Neuronal stem cell (in vitro differentiated cells): ENCODE results near the gene HS3ST4.

Source experiments
- DNase-seq: peaks from one replicate; pipeline ENCODE4 v3.0.0-alpha.2; 2013; ENCODE audit warnings: low spot score
- H2AFZ ChIP-seq: one replicate; pipeline ENCODE4 v1.6.1; 2013; ENCODE audit warnings: mild to moderate bottlenecking, low read length, inconsistent platforms
- H2AK5ac ChIP-seq: 2 replicates; pipeline ENCODE4 v1.6.1; 2013; ENCODE audit warnings: low read depth, mild to moderate bottlenecking, inconsistent platforms, low read length, moderate library complexity, mixed read lengths
- H2BK120ac ChIP-seq: 2 replicates; pipeline ENCODE4 v1.6.1; 2013; ENCODE audit warnings: low read depth, mild to moderate bottlenecking, inconsistent platforms, low read length, moderate library complexity, mixed read lengths
- H2BK12ac ChIP-seq: one replicate; pipeline ENCODE4 v1.6.1; 2013; ENCODE audit warnings: low read length, inconsistent platforms
- H2BK15ac ChIP-seq: 2 replicates; pipeline ENCODE4 v1.6.1; 2013; ENCODE audit warnings: mild to moderate bottlenecking, low read length, inconsistent platforms, mixed read lengths
- H2BK5ac ChIP-seq: one replicate; pipeline ENCODE4 v1.6.1; 2013; ENCODE audit warnings: inconsistent platforms, mild to moderate bottlenecking, low read length, moderate library complexity
- H3K14ac ChIP-seq: one replicate; pipeline ENCODE4 v1.6.1; 2013; ENCODE audit warnings: low read length, inconsistent platforms
- H3K18ac ChIP-seq: 2 replicates; pipeline ENCODE4 v1.6.1; 2013; ENCODE audit warnings: low read length, inconsistent platforms
- H3K23ac ChIP-seq: 2 replicates; pipeline ENCODE4 v1.6.1; 2013; ENCODE audit warnings: low read depth, mild to moderate bottlenecking, mixed read lengths, low read length, inconsistent platforms; ENCODE audit not compliant: poor library complexity
- H3K27ac ChIP-seq: replicated peaks from 3 replicates; pipeline ENCODE4 v1.5.1; 2013; ENCODE audit warnings: low read length, inconsistent platforms
- H3K27me3 ChIP-seq, 3 experiments: 2 replicates each; pipeline ENCODE4 v1.6.1; 2013; ENCODE audit warnings: low read length in 3 of 3, mild to moderate bottlenecking in 2 of 3, inconsistent platforms in 1 of 3, low read depth in 1 of 3, mixed read lengths in 1 of 3, moderate library complexity in 1 of 3; ENCODE audit not compliant: control insufficient read depth in 3 of 3, insufficient read depth in 3 of 3
- H3K36me3 ChIP-seq, 2 donors: replicated peaks in 1 of 2; 2 replicates each; pipeline ENCODE4 v1.6.1; 2013; ENCODE audit warnings: low read length in 2 of 2; ENCODE audit not compliant: control insufficient read depth in 2 of 2, insufficient read depth in 2 of 2
- H3K4ac ChIP-seq: 2 replicates; pipeline ENCODE4 v1.6.1; 2013; ENCODE audit warnings: inconsistent platforms, mild to moderate bottlenecking, low read length, moderate library complexity
- H3K4me1 ChIP-seq, 2 donors: 1 replicate in 1 of 2; 2 replicates in 1 of 2; pipeline ENCODE4 v1.6.1; 2013; ENCODE audit warnings: low read length in 2 of 2, low read depth in 1 of 2; ENCODE audit not compliant: control insufficient read depth in 2 of 2, insufficient read depth in 1 of 2
- H3K4me2 ChIP-seq: one replicate; pipeline ENCODE4 v1.6.1; 2013; ENCODE audit warnings: mild to moderate bottlenecking, low read length, inconsistent platforms; ENCODE audit not compliant: insufficient read depth, poor library complexity, severe bottlenecking
- H3K4me3 ChIP-seq, 2 donors: 2 replicates each; pipeline ENCODE4 v1.5.1; 2013; ENCODE audit warnings: low read length in 2 of 2, mild to moderate bottlenecking in 2 of 2, inconsistent platforms in 1 of 2, moderate library complexity in 1 of 2
- H3K79me1 ChIP-seq: one replicate; pipeline ENCODE4 v1.6.1; 2013; ENCODE audit warnings: low read depth, mild to moderate bottlenecking, inconsistent platforms, low read length, moderate library complexity
- H3K9ac ChIP-seq: one replicate; pipeline ENCODE4 v1.6.1; 2013; ENCODE audit warnings: mild to moderate bottlenecking, low read depth, low read length, inconsistent platforms; ENCODE audit not compliant: poor library complexity
- H3K9me3 ChIP-seq, 2 donors: replicated peaks in 1 of 2; 2 replicates each; pipeline versions ENCODE3 to v1.6.1; 2013; ENCODE audit warnings: low read length in 2 of 2, mild to moderate bottlenecking in 2 of 2, inconsistent platforms in 1 of 2, low read depth in 1 of 2, mixed read lengths in 1 of 2, moderate library complexity in 1 of 2; ENCODE audit not compliant: control insufficient read depth in 2 of 2, insufficient read depth in 1 of 2
- H4K8ac ChIP-seq: one replicate; pipeline ENCODE4 v1.6.1; 2013; ENCODE audit warnings: low read depth, mild to moderate bottlenecking, inconsistent platforms, low read length, moderate library complexity
- H4K91ac ChIP-seq: one replicate; pipeline ENCODE4 v1.6.1; 2013; ENCODE audit warnings: low read length, low read depth, mild to moderate bottlenecking, inconsistent platforms; ENCODE audit not compliant: poor library complexity
- WGBS, 2 donors: extraction: QIAGEN DNeasy Blood & Tissue Kit; methylation state at CpG; one replicate each; pipeline ENCODE4 v1.1.7; 2013; ENCODE audit warnings: missing lambda C conversion rate in 2 of 2, mixed read lengths in 1 of 2; ENCODE audit not compliant: insufficient read length in 2 of 2, insufficient replicate concordance in 1 of 2; ENCODE audit errors: extremely low coverage in 2 of 2; 5-methylcytosine and 5-hydroxymethylcytosine counted together

HS3ST4 gene

DNA sequence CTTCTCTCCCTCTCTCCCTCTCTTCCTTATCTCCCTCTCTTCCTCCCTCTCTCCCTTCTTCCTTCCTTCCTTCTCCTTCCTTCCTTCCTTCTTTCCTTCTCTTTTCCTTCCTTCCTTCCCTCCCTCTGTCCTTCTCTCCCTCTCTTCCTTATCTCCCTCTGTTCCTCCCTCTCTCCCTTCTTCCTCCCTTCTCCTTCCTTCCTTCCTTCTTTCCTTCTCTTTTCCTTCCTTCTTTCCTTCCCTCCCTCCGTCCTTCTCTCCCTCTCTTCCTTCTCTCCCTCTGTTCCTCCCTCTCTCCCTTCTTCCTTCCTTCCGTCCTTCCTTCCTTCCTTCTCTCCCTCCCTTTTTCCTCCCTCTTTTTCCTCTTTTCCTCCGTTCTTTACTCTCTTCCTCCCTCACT is 38.6 kb downstream of the HS3ST4 start:
- H3K9ac ChIP-seq = no peak overlapping the region

DNA sequence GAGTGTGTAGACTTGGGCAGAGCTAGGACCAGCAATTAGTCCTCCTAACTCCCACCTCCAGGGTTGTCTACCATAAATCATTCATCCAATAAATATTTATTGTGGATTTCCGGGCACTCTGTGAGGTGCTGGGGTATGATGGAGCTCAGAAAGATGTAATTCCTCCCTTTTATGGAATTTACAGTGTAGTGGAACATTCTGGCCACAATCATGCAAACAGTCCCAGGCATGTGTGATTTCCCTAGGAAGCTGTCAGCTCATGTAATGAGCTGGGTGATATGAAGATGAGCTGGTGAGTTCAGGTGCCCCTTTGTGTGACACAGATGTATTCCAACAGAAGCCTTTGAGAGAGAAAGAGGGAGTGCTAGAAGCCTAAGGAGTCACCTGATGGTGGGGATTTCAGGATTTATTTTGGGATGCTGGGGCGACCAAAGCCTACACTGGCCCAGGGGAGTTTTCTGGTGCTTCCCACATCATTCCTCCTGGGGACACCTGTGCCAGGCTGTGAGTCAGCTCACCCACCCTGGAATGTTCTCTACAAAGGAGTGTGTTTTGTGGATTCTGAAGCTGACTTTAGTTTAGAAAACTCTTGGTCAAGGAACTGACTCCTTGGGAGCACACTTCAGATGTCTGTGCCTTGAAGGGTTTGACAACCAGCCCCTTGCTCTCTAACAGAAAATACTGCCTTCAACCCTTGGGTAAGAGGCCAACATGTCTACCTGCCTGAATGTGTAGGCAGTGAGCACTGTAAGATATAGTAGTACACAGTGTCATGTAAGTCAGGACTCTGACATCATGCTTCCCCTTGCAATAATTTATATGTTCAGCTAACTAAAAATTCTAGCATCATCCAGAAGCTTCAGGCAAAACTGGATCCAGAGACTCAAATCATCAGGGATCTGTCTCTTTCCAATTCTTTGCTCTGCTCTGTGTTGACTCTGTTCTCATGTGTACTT is 42.9 kb downstream of the HS3ST4 start:
- Histone ChIP-seq H4K8ac (no peak overlapping the region), H3K27ac (no peak overlapping the region), H2BK12ac (no peak overlapping the region), H3K79me1 (no peaks in the 10 kb centered on the region), H2AFZ (no peak overlapping the region), H2BK15ac (no peak overlapping the region), H3K4me3 (no peak overlapping the region), H3K36me3 (no peaks in the 10 kb centered on the region), H2BK120ac (no peak overlapping the region), H3K9me3 (no peaks in the 10 kb centered on the region), H3K9ac (no peak overlapping the region), H3K4me2 (no peak overlapping the region), H3K18ac (no peak overlapping the region), H4K91ac (no peak overlapping the region), H2AK5ac (no peak overlapping the region), H3K4ac (no peak overlapping the region), H3K4me1 (no peaks in the 10 kb centered on the region), H3K23ac (no peak overlapping the region), H2BK5ac (no peak overlapping the region), H3K14ac (no peak overlapping the region), H3K27me3 (no peaks in the 10 kb centered on the region)
- no CpG with 5 or more reads among the region's 2 CpGs for WGBS, 2 donors
- no peak for DNase-seq

More for the DNA sequence above, 38.6 kb downstream of the HS3ST4 start:
- H3K27ac ChIP-seq = no peak overlapping the region
- H3K18ac ChIP-seq = no peak overlapping the region
- H3K79me1 ChIP-seq = no peaks in the 10 kb centered on the region
- H3K23ac ChIP-seq = no peak overlapping the region
- no peak overlapping the region for H3K4ac ChIP-seq
- H3K27me3 ChIP-seq = no peaks in the 10 kb centered on the region
- H3K4me3 ChIP-seq = no peak overlapping the region
- H4K8ac ChIP-seq = no peak overlapping the region
- no peak for DNase-seq
- 100% methylated on average over 1 of the region's 3 CpGs for WGBS, 2 donors
- H2BK5ac ChIP-seq = no peak overlapping the region
- H2AK5ac ChIP-seq = no peak overlapping the region
- H4K91ac ChIP-seq = no peak overlapping the region
- H2AFZ ChIP-seq = no peak overlapping the region
- no peaks in the 10 kb centered on the region for H3K36me3 ChIP-seq
- H3K4me1 ChIP-seq = no peaks in the 10 kb centered on the region
- no peak overlapping the region for H3K4me2 ChIP-seq
- H3K9me3 ChIP-seq = no peaks in the 10 kb centered on the region
- no peak overlapping the region for H2BK120ac ChIP-seq
- H3K14ac ChIP-seq = no peak overlapping the region
- no peak overlapping the region for H2BK15ac ChIP-seq
- no peak overlapping the region for H2BK12ac ChIP-seq

DNA sequence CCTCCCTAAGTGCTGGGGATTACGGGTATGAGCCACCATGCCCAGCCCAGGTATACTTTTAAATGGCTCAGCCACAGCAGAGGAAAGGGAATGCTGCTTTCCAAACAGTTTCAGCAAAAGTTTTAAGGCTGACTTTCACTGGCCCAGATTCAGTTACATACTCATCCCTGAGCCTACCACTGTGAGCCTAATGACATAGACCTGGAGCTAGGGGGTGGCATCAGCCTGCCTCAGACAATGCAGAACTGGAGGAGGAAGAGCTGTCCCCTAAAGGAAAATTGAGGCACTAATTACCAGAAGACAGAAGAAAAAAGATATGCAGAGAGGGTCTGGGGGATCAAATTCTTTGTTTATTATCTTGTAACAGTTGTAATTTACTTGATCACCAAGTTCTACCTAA is 43.9 kb downstream of the HS3ST4 start:
- Histone ChIP-seq H4K91ac (no peak overlapping the region), H3K9me3 (no peaks in the 10 kb centered on the region), H3K4me1 (no peaks in the 10 kb centered on the region), H3K27me3 (no peaks in the 10 kb centered on the region), H4K8ac (no peak overlapping the region), H3K79me1 (no peaks in the 10 kb centered on the region), H3K23ac (no peak overlapping the region), H2AFZ (no peak overlapping the region), H3K9ac (no peak overlapping the region), H2BK120ac (no peak overlapping the region), H2BK15ac (no peak overlapping the region), H2BK12ac (no peak overlapping the region), H3K4me3 (no peak overlapping the region), H3K18ac (no peak overlapping the region), H2AK5ac (no peak overlapping the region), H3K36me3 (no peaks in the 10 kb centered on the region), H3K4me2 (no peak overlapping the region), H3K4ac (no peak overlapping the region), H2BK5ac (no peak overlapping the region), H3K14ac (no peak overlapping the region), H3K27ac (no peak overlapping the region)
- WGBS, 2 donors = no CpG with 5 or more reads among the region's 1 CpG
- DNase-seq = no peak

DNA sequence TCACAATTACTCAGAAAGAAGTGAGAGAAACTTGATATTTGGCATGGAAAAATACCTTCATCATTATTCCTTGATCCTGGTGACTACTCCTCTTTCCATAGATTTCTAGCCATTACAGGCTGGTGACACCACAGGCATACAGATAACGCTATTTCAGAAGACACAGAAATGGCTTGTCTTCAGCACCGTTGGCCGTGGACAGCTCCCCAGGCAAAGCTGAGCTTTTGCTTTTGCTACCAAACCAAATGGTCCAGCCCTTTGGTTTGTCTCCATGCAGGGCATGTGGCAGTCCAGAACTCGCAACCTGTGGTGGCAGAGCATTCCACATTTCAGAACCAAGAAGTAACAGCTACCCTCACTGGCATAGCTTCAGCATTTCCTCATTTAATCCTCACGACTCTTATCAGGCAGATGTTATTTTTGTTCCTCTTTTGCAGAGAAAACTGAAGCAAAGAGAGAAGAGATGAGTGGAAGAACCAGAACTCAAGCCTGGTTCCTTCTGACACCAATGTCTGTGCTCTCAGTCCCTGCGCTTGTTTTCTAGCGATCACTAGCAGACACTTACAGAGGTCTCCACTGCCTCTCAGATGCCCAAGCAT is 55.5 kb downstream of the HS3ST4 start:
- Histone ChIP-seq H2BK120ac (no peak overlapping the region), H2AK5ac (no peak overlapping the region), H3K36me3 (no peaks in the 10 kb centered on the region), H3K4me2 (no peak overlapping the region), H3K27ac (no peak overlapping the region), H4K8ac (no peak overlapping the region), H4K91ac (no peak overlapping the region), H3K18ac (no peak overlapping the region), H3K4me1 (peaks cover 0 to 7% of the 10 kb centered on the region in 2 donors), H2BK15ac (no peak overlapping the region), H3K27me3 (no peaks in the 10 kb centered on the region), H2BK5ac (no peak overlapping the region), H3K9me3 (no peaks in the 10 kb centered on the region), H2BK12ac (no peak overlapping the region), H3K23ac (no peak overlapping the region), H2AFZ (no peak overlapping the region), H3K79me1 (no peaks in the 10 kb centered on the region), H3K4ac (no peak overlapping the region), H3K9ac (no peak overlapping the region), H3K4me3 (no peak overlapping the region), H3K14ac (no peak overlapping the region)
- no CpG with 5 or more reads among the region's 7 CpGs for WGBS, 2 donors
- DNase-seq = peak; percentile 56
